Measurements from ENCODE around the gene ADAMTS9.

Gene ADAMTS9

GRCh38 chr3:64578062-64578770 is 109.6 kb downstream of the ADAMTS9 start:
- DNase-seq (ENCODE audit: low read depth in 2 of 2) = no peak

- no peak for DNase-seq (ENCODE audit: low read depth in 2 of 2)
Observed at GRCh38 chr3:64576211-64576775, 111.5 kb downstream of the ADAMTS9 start.

- DNase-seq (ENCODE audit: low read depth in 2 of 2) = no peak
Observed at GRCh38 chr3:64575211-64575844, 112.5 kb downstream of the ADAMTS9 start.

GRCh38 chr3:64574194-64574593 is 113.6 kb downstream of the ADAMTS9 start:
- no peak for DNase-seq (ENCODE audit: low read depth in 2 of 2)

GRCh38 chr3:64571982-64572381 is 115.8 kb downstream of the ADAMTS9 start:
- no peak for DNase-seq (ENCODE audit: low read depth in 2 of 2)

- DNase-seq (ENCODE audit: low read depth in 2 of 2) = no peak
Observed at GRCh38 chr3:64568895-64569517, 118.8 kb downstream of the ADAMTS9 start.

- no peak for DNase-seq (ENCODE audit: low read depth in 2 of 2)
Observed at GRCh38 chr3:64566859-64567258, 120.9 kb downstream of the ADAMTS9 start.

GRCh38 chr3:64563751-64564150 is 124.0 kb downstream of the ADAMTS9 start:
- no peak for DNase-seq (ENCODE audit: low read depth in 2 of 2)

- DNase-seq (ENCODE audit: low read depth in 2 of 2) = no peak
Observed at GRCh38 chr3:64561868-64562267, 125.9 kb downstream of the ADAMTS9 start.

GRCh38 chr3:64561325-64561843 is 126.4 kb downstream of the ADAMTS9 start:
- DNase-seq (ENCODE audit: low read depth in 2 of 2) = no peak

GRCh38 chr3:64560791-64561190 is 127.0 kb downstream of the ADAMTS9 start:
- DNase-seq (ENCODE audit: low read depth in 2 of 2) = no peak

- no peak for DNase-seq (ENCODE audit: low read depth in 2 of 2)
Observed at GRCh38 chr3:64559588-64559987, 128.2 kb downstream of the ADAMTS9 start.

GRCh38 chr3:64556046-64556445 is 131.8 kb downstream of the ADAMTS9 start:
- no peak for DNase-seq (ENCODE audit: low read depth in 2 of 2)

- DNase-seq (ENCODE audit: low read depth in 2 of 2) = no peak
Observed at GRCh38 chr3:64555351-64555750, 132.4 kb downstream of the ADAMTS9 start.

- DNase-seq (ENCODE audit: low read depth in 2 of 2) = no peak
Observed at GRCh38 chr3:64554096-64554920, 133.5 kb downstream of the ADAMTS9 start.

GRCh38 chr3:64552966-64553365 is 134.8 kb downstream of the ADAMTS9 start:
- no peak for DNase-seq (ENCODE audit: low read depth in 2 of 2)

GRCh38 chr3:64552160-64552559 is 135.6 kb downstream of the ADAMTS9 start:
- DNase-seq (ENCODE audit: low read depth in 2 of 2) = no peak

- no peak for DNase-seq (ENCODE audit: low read depth in 2 of 2)
Observed at GRCh38 chr3:64551697-64552096, 136.1 kb downstream of the ADAMTS9 start.

GRCh38 chr3:64550745-64551144 is 137.1 kb downstream of the ADAMTS9 start:
- DNase-seq (ENCODE audit: low read depth in 2 of 2) = no peak

- no peak for DNase-seq (ENCODE audit: low read depth in 2 of 2)
Observed at GRCh38 chr3:64549869-64550268, 137.9 kb downstream of the ADAMTS9 start.

GRCh38 chr3:64548200-64548889 is 139.5 kb downstream of the ADAMTS9 start:
- DNase-seq (ENCODE audit: low read depth in 2 of 2) = no peak
